Mononuclear cell (primary cell): ENCODE measurements around the gene TREM2. TPM values are rescaled to one million over a fixed set of nuclear protein-coding genes. Genes with fewer than 3 reads are reported as not detected.

Experiments used
- H3K27me3 ChIP-seq: 2 replicates; pipeline ENCODE4 v1.6.0; 2011; ENCODE audit warnings: low read length, control low read depth; ENCODE audit not compliant: insufficient read depth
- H3K4me1 ChIP-seq: 2 replicates; pipeline ENCODE4 v1.5.1; 2011; ENCODE audit warnings: mild to moderate bottlenecking, low read length, control low read depth; ENCODE audit not compliant: insufficient read depth
- H3K4me3 ChIP-seq: 2 replicates; pipeline ENCODE4 v1.5.1; 2011; ENCODE audit warnings: mild to moderate bottlenecking, low read length, moderate library complexity
- H3K9me3 ChIP-seq: 2 replicates; pipeline ENCODE4 v1.5.1; 2011; ENCODE audit warnings: low read depth, mild to moderate bottlenecking, control low read depth, low read length
- total RNA-seq: library from RNA; depleted of rRNA; stranded (reverse); fragments of >200 nt; gene quantifications from one replicate; pipeline ENCODE4 v1.2.3, GENCODE V29; 2012

Gene TREM2
- total RNA-seq, 1 donor: not detected

DNA sequence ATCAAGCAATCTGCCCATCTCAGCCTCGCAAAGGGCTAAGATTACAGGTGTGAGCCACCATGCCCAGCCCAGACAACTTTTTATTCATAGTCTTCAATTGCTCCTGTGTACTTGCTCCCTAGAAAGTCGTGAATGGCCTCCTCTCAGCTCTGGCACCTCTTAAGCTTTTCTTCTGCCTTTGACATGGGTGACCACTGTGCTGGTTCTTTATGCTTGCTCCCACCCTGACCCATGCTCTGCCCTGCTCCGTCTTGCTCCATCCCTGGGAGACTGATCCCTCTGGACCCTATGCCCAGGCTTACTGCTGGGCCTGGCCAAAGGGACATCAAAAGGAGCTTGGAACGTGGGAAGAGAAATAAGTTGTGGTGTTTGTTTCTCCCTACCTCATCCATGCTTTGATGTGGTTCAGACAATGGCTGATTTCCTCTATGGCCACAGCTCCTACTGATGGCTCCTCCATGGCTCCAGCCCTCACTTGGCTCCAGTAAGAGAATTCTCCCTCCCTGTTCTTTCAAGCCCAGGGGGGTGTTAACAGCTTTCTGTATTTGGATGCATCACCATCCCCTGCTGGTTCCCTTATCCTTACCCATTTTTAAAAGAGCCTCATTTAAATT lies 7.7 kb upstream of the TREM2 start:
- H3K9me3 ChIP-seq: no peaks in the 10 kb centered on the region
- H3K4me3 ChIP-seq: no peak overlapping the region
- no peaks in the 10 kb centered on the region for H3K27me3 ChIP-seq
- no peaks in the 10 kb centered on the region for H3K4me1 ChIP-seq

DNA sequence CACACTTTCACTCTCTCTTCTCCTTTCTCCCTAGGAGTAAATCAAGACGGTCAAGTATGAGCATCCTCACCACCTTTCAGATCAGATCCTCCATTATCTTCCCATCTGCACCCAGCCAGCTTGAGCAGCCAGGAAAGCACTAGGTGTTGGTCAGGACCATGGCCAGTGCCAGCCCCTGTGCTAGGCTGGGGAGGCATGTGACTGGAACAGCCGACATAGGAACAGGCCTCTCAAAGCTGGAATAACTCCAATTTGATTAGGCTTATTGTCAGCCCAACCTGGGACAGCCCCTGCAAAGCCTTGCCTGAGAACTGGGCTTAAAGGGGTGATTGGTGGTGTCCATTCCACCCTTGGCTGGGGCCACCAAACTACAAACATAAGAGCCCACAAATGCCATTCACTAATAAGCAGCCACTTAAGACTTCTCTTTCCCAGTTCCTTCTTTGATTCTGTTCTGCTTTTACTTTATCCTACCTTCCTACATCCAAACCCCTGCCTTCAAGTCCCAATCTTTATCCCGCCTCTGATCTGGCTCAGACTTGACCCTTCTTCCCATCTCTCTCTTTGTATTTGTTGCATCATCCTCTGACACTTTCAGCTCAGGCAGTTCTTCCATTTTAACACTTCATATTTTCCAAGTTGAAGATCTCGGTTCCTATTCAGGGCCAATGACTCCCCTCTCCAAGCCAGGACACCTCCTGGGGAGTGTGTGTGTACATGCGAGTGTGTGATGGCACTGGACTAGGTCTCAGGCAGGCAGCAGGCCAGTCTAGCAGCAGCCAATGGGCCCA lies 4.5 kb upstream of the TREM2 start:
- no peak overlapping the region for H3K4me3 ChIP-seq
- H3K4me1 ChIP-seq: peaks cover 7% of the 10 kb centered on the region
- H3K27me3 ChIP-seq: no peaks in the 10 kb centered on the region
- H3K9me3 ChIP-seq: no peaks in the 10 kb centered on the region

DNA sequence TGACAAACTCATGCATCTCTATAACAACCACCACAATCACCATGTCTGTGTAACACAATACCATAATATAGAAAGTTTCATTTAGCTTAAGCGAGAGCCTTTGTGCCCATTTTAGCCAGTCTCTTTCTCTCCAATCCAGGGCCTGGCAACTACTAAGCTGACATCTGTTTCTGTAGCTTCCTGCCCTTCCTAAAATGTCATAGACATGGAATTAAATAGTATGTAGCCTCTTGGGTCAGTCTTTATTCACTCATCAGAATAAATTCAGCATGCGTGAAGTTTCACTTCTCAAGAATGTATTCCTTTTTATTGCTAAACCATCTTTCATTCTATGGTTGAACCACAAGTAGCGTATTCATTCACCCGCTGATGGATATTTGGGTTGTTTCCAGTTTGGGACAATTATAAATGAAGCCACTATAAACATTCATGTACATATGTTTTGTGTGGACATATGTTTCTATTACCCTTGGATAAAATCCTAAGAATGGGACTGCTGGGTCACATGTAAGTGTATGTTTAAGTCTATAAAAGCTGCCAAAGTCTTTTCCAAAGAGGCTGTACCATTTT lies 1.7 kb upstream of the TREM2 start:
- H3K4me3 ChIP-seq: no peak overlapping the region

DNA sequence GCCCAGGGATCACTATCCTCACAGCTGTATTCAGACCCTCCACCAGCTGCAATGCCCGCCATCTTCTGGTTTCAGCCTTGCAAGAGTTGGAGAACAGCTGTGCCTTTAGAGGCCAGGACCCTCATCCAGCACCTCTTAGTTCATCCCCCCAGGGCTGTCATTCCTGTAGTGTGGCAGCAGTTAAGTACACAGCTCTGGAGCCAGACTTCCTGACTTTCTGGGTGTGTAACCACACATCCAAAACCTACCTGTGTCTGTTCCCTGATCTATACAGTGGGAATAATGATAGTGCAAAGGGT lies 452 bp upstream of the TREM2 start:
- H3K4me3 ChIP-seq: no peak overlapping the region
- H3K27me3 ChIP-seq: no peaks in the 10 kb centered on the region
- H3K4me1 ChIP-seq: peaks cover 19% of the 10 kb centered on the region
- H3K9me3 ChIP-seq: no peaks in the 10 kb centered on the region

More for the DNA sequence above, 1.7 kb upstream of the TREM2 start:
- Histone ChIP-seq H3K4me1 (peaks cover 19% of the 10 kb centered on the region), H3K9me3 (no peaks in the 10 kb centered on the region), H3K27me3 (no peaks in the 10 kb centered on the region)

DNA sequence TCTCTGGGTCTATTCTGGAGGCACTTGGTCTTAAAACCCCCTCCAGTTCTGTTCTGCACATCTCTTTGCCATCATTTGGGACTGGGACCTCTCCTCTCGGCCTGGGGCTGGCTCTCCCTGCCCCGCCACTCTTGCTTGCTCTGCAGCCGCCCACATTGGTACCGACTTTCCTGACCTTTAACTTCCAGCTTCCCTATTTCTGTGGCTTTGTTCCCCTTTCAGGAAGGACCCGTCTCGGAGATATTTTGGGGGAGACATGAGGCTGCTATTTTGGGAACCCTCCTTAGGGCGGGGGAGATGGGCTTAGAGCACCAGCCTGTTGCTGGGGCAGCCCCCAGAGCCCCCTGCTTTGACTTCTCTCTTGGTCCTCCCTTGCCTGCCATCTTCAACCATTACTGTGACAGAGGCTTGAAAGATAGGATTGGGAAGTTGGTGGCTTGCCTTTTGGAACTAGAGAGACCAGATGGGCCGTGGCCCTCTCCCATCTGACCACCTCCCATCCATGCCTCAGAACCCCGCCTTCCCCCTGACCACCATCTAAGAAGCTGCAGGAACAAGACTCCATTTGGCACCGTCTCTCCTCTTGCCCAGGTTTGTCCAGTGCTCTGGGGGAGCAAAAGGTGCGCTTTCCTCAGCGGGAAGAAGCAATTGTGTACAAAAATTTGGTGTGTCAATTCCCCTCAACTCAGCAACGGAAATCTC lies 914 bp downstream of the TREM2 start:
- no peak overlapping the region for H3K4me3 ChIP-seq
- H3K4me1 ChIP-seq: peaks cover 22% of the 10 kb centered on the region

DNA sequence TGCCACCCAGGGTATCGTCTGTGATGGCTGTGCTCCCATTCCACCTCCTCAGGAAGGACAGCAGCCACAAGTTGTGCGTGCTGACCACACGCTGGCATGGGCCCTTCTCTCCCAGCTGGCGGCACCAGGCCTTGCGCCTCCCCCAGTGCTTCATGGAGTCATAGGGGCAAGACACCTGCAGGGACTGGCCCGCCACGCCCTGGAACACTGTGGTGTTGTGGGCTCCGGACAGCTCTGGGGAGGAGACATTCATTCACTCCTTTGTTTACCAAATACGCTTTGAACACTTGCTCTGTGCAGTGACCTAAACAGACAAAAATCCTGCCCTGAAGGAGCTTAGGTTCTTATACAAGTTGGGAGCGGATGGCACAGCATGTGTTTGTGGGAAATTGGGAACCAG lies 1.5 kb downstream of the TREM2 start:
- no peaks in the 10 kb centered on the region for H3K27me3 ChIP-seq
- H3K4me1 ChIP-seq: peaks cover 27% of the 10 kb centered on the region
- H3K9me3 ChIP-seq: no peaks in the 10 kb centered on the region
- H3K4me3 ChIP-seq: no peak overlapping the region

More for the DNA sequence above, 914 bp downstream of the TREM2 start:
- H3K9me3 ChIP-seq: no peaks in the 10 kb centered on the region
- no peaks in the 10 kb centered on the region for H3K27me3 ChIP-seq

DNA sequence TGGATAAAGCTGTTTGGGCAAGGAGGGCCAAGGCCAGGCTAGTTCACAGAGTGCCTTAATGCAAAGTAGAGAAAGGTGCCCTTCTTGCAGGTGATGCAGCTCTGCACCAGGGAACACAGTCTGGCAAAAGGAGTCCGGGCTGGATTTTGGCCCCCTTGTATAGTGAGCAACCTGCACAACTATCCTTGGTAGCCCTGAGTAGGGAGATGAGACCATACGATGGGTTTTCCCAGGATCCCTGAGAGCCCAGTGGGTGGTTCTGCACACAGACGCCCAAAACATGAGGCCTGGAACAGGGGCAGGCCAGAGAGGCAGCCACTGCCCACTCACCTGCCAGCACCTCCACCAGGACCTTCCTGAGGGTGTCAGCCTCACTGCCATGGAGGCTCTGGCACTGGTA lies 2.0 kb downstream of the TREM2 start:
- Histone ChIP-seq H3K27me3 (no peaks in the 10 kb centered on the region), H3K9me3 (no peaks in the 10 kb centered on the region), H3K4me3 (no peak overlapping the region), H3K4me1 (peaks cover 27% of the 10 kb centered on the region)

DNA sequence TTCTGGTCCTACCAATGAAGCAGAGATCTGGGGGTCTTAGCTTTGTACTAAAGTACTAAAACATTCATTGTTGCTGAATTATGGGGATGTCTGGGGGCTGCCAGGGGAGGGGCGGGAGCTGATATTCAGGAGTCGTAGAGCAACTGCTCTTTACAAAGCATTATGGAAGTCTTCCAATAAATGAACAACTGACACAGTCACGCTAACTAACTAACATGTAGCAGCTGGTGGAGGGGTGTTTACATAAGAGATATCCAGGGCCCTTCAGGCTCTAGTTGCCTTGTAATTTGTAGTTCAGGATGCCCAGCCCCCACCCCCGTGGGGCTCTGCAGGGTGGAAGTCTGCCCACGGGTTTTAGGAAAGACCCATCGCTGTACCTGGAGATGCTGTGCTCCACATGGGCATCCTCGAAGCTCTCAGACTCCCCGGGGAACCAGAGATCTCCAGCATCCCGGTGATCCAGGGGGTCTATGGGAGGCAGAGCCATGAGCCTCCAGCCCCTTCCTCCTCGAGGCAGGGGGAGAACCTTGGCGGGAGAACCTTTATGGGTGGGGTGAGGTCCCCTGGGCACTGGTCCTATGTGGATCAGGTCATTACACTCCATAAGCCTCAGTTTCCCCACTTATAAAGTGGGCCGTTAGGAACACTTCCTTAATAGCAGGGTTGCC lies 3.4 kb downstream of the TREM2 start:
- Histone ChIP-seq H3K4me3 (no peak overlapping the region), H3K27me3 (no peaks in the 10 kb centered on the region), H3K4me1 (peaks cover 27% of the 10 kb centered on the region), H3K9me3 (no peaks in the 10 kb centered on the region)

DNA sequence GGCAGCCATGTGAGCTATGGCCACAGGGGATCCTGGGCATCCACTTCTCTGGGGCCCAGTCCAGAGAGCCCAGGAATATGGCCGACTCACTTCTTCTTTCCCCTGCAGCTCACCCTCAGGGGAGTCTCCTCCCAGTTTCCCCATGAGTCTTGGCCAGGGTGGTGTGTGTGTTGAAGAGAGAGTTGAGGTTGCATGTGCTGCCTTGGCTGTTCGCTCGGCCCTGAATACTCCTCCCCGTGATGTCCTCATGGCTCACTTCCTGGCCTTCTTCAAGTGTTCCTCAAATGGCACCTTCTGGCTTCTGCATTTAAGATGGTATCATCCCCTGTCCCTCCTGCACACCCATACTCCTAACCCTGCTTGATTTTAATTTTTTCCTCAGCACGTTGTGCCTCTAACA lies 5.6 kb downstream of the TREM2 start:
- Histone ChIP-seq H3K4me3 (no peak overlapping the region), H3K4me1 (peaks cover 20% of the 10 kb centered on the region), H3K27me3 (no peaks in the 10 kb centered on the region), H3K9me3 (no peaks in the 10 kb centered on the region)

DNA sequence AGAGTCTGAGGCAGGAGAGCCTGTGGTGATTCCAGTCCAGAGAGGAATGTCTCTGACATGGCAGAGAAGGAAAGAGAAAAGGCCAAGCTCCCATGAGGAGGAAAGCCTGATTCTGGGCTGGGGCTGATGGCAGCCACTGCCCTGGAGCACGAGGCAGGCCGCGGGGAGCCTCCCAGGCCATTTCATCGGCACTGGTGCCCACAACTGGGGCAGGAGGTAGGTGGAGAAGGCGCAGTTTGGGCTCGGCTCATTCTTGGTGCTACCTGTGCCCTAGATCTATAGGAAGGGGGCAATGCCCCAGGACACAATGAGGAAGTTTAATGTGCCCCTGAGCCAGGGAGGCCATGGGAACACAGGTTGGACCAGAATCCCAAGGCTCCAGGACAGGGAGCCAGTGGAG lies 6.1 kb downstream of the TREM2 start:
- Histone ChIP-seq H3K9me3 (no peaks in the 10 kb centered on the region), H3K4me3 (no peak overlapping the region), H3K4me1 (peaks cover 14% of the 10 kb centered on the region), H3K27me3 (no peaks in the 10 kb centered on the region)

DNA sequence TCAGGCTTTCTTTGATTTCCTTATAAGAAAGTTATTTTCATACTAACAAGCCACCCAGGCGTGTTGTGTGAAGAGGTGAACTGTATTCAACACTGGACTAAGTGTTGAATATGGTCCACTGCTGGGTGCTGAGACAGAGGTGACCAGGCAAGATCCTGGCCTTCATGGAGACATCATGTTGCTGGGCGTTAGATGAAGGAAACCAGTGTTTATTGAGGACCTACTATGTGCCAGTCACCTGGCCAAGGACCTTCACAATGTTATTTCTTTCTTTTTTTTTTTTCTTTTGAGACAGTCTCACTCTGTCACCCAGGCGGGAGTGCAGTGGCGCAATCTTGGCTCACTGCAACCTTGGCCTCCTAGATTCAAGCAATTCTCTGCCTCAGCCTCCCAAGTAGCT lies 6.9 kb downstream of the TREM2 start:
- Histone ChIP-seq H3K4me3 (no peak overlapping the region), H3K4me1 (peaks cover 8% of the 10 kb centered on the region), H3K9me3 (no peaks in the 10 kb centered on the region), H3K27me3 (no peaks in the 10 kb centered on the region)

DNA sequence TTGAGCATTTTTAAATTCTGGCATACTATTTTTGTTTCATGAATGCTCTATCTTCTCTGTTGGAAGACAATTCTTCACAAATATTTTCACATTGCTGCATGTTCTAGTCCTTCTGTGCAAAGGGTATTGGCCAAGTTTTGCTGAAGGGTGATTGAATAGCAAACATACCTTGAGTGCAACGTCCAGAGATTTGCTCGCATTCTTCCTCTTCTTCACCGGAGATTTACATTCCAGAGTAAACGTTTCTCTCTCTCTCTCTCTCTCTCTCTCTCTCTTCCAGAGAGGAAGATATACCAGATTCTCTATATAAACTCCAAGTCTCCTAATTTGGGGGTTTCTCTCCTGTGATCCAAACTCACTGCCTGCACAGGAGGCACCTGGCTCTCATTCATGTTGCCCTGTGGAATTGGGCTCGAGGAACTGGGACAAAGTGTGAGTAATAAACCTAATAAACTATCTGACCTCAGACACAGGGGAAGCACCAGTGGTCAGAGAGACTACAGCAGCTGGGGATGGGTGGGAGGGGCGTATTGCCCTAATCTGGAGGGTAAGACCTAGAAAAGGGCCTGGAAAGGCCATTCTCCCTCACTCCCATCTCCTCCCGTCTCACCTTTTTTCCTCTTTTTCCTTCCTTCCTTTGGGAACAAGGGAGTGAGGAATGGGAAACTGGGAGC lies 7.6 kb downstream of the TREM2 start:
- H3K4me1 ChIP-seq: peaks cover 8% of the 10 kb centered on the region
- H3K9me3 ChIP-seq: no peaks in the 10 kb centered on the region
- no peak overlapping the region for H3K4me3 ChIP-seq
- no peaks in the 10 kb centered on the region for H3K27me3 ChIP-seq

DNA sequence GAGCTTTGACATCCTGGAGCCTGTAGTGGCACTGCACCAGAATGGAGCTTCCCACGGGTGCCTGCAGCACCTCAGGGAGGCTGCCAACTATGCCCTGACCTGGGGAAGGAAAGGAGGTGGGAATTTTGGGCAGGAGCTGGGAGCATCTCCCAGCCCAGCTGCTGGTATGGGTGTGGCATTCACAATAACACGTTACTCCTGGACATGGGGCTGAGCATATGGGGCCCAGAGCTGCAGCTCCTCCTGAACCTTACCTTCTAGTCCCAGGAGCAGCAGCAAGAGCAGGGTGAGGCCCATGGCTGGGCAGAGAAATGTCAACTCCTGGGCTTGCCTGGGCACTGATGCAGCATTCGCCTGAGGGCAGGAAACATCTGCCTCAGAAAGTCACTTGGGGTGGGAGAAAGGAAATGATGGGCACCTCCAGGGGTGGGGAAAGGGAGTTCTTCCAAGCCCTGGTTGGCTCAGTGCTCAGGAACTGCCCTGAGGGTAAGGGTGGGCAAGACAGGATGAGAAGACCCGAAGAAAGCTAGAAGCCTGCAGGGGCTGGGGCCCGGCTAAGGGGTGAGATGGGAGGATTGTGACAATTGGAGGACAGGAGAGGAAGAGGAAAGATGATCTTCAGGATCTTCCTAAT lies 8.8 kb downstream of the TREM2 start, which contains the start of gene TREML1:
Gene TREML1 (minus strand): TSS at position 356 of the 634 bp plus-strand sequence. CDS start 59 bp downstream, at position 297.
- Histone ChIP-seq H3K4me3 (no peak within 1 kb of the TSS), H3K9me3 (no peaks in the 10 kb centered on the region), H3K27me3 (no peaks in the 10 kb centered on the region), H3K4me1 (peaks cover 8% of the 10 kb centered on the region)

DNA sequence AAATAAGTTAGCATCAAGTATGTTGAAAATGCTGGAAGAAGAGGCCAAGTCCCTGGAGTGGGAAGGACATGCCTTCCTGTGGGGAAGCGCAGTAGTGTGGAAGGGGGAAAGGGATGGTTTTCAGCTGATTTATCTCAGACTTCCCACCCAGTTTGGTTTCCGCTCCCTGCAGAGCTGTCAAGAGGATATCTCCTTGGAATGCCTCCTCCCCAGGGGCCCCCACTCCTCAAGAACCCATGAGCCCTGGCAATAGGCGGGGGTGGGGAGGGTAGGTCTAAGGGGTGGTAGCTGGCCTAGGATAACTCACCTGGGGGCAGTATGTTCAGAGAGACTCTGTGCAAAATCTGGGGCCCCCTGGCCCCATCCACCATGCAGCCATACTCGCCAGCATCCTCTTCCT lies 9.5 kb downstream of the TREM2 start:
- Histone ChIP-seq H3K9me3 (no peaks in the 10 kb centered on the region), H3K4me1 (peaks cover 8% of the 10 kb centered on the region), H3K27me3 (no peaks in the 10 kb centered on the region), H3K4me3 (no peak overlapping the region)
